HepG2 (cell line): ENCODE results near the gene STK24. TPM values are rescaled to one million over a fixed set of nuclear protein-coding genes. Genes with fewer than 3 reads are reported as not detected.

Experiments
- ATAC-seq: fragments of 200-7000 bp; cut with Tn5 transposase; 3 replicates; pipeline ENCODE4 v1.9.1; 2020; ENCODE audit warnings: mild to moderate bottlenecking, moderate library complexity
- BruUV-seq: library from RNA; stranded (reverse); fragments of 400-500 nt; replicated peaks from 2 replicates; lab custom pipeline; 2021; lab: Mats Ljungman, UMichigan
- CTCF ChIA-PET: fragments of 300-600 bp; formaldehyde crosslinking; extraction: SDS; loops from one replicate; lab custom pipeline; 2021; ENCODE audit warnings: low total read pairs, inconsistent platforms, low intra/inter-chr PET ratio; lab: Yijun Ruan, JAX
- POLR2A ChIA-PET: fragments of 350-600 bp; sonication (Branson Sonifier 250); formaldehyde crosslinking; loops from one replicate; lab custom pipeline; 2020; ENCODE audit warnings: antibody characterized with exemption, inconsistent platforms; lab: Yijun Ruan, JAX
- DNase-seq: peaks from one replicate; pipeline ENCODE4 v3.0.0-alpha.2; 2015; ENCODE audit warnings: low spot score
- FAIRE-seq: peaks from 3 replicates; lab custom pipeline; 2011; peaks lifted over from hg19 to GRCh38; lab: Jason Lieb, UNC
- H2AFZ ChIP-seq: one replicate; pipeline ENCODE4 v1.6.1; 2011; ENCODE audit warnings: low read length, inconsistent platforms
- H3K27ac ChIP-seq: fragments of 300-600 bp; 3 replicates; pipeline ENCODE4 v1.8.0; 2011; ENCODE audit warnings: mixed run types, mild to moderate bottlenecking, mixed read lengths, low read length, inconsistent platforms; ENCODE audit not compliant: insufficient read depth; ENCODE audit errors: extremely low read length
- H3K27me3 ChIP-seq, 2 experiments: fragments of 200-600 bp in 1 of 2; 2 replicates in 1 of 2; 3 replicates in 1 of 2; pipeline versions ENCODE4 v1.6.0 to v1.8.0; 2011; ENCODE audit warnings: low read length in 2 of 2, mild to moderate bottlenecking in 2 of 2, moderate library complexity in 2 of 2, inconsistent platforms in 1 of 2; ENCODE audit not compliant: insufficient read depth in 2 of 2, control insufficient read depth in 1 of 2
- H3K36me3 ChIP-seq, 2 experiments: fragments of 200-600 bp in 1 of 2; replicated peaks in 1 of 2; 2 replicates in 1 of 2; 3 replicates in 1 of 2; pipeline versions ENCODE4 v1.5.1 to v1.8.0; 2011; ENCODE audit warnings: low read length in 2 of 2, inconsistent platforms in 1 of 2; ENCODE audit not compliant: insufficient read depth in 2 of 2, control insufficient read depth in 1 of 2
- H3K4me1 ChIP-seq: 2 replicates; pipeline ENCODE4 v1.5.1; 2012; ENCODE audit warnings: low read length, inconsistent platforms; ENCODE audit not compliant: insufficient read depth
- H3K4me2 ChIP-seq: 2 replicates; pipeline ENCODE4 v1.6.0; 2011; ENCODE audit warnings: low read depth, low read length, inconsistent platforms
- H3K4me3 ChIP-seq, 3 experiments: fragments of 200-600 bp in 1 of 3; sonication (generic), shearing (Covaris generic) in 1 of 3; replicated peaks in 1 of 3; 2 replicates each; pipeline ENCODE4 v1.5.1; 2011 to 2016; ENCODE audit warnings: low read length in 3 of 3, inconsistent platforms in 2 of 3, low read depth in 2 of 3, mild to moderate bottlenecking in 2 of 3, control low read depth in 1 of 3, mixed read lengths in 1 of 3; ENCODE audit not compliant: insufficient read depth in 1 of 3
- H3K79me2 ChIP-seq: one replicate; pipeline ENCODE4 v1.6.1; 2011; ENCODE audit warnings: low read length, inconsistent platforms; ENCODE audit not compliant: insufficient read depth
- H3K9ac ChIP-seq: 2 replicates; pipeline ENCODE4 v1.6.0; 2011; ENCODE audit warnings: mild to moderate bottlenecking, low read depth, low read length, inconsistent platforms; ENCODE audit not compliant: insufficient read depth
- H3K9me3 ChIP-seq: 2 replicates; pipeline ENCODE4 v1.5.1; 2012; ENCODE audit warnings: mild to moderate bottlenecking, low read length
- H4K20me1 ChIP-seq: 2 replicates; pipeline ENCODE4 v1.6.0; 2011; ENCODE audit warnings: inconsistent platforms, mild to moderate bottlenecking, low read length, moderate library complexity; ENCODE audit not compliant: insufficient read depth
- AKAP8 ChIP-seq: sonication (generic); formaldehyde crosslinking; IDR thresholded peaks from 2 replicates; pipeline ENCODE4 v1.5.1; 2020; ENCODE audit warnings: mild to moderate bottlenecking, missing genetic modification reagents
- GTF3A ChIP-seq: sonication (generic); formaldehyde crosslinking; conservative IDR thresholded peaks from 2 replicates; pipeline ENCODE4 v1.4.0; 2020; ENCODE audit warnings: mild to moderate bottlenecking, missing genetic modification reagents
- ZFP36L1 ChIP-seq: sonication (generic); formaldehyde crosslinking; IDR thresholded peaks from 2 replicates; pipeline ENCODE4 v1.8.0; 2022; ENCODE audit warnings: mild to moderate bottlenecking, missing genetic modification reagents, moderate library complexity
- ZNF567 ChIP-seq: sonication (generic); formaldehyde crosslinking; IDR thresholded peaks from 2 replicates; pipeline ENCODE4 v1.8.1; 2023; ENCODE audit warnings: mild to moderate bottlenecking, missing genetic modification reagents, borderline replicate concordance
- WGBS: methylation state at CpG from one replicate; pipeline ENCODE4 v1.1.6; 2017; ENCODE audit warnings: low lambda C conversion rate; 5-methylcytosine and 5-hydroxymethylcytosine counted together
- in situ Hi-C: cut with HindIII; loops from 2 replicates; pipeline ENCODE4 v1.10.0; 2017; ENCODE audit warnings: low pct_unique_long_range_greater_than_20kb; ENCODE audit not compliant: extremely low pct_ligation_motif_present
- intact Hi-C: fragments of 100-400 bp; cut with micrococcal nuclease; formaldehyde crosslinking; loops from one replicate; pipeline ENCODE4 v1.10.0; 2022; ENCODE audit not compliant: unreplicated experiment
- polyA plus RNA-seq, 8 experiments: library from polyadenylated mRNA; depleted of rRNA in 3 of 8; stranded (reverse) in 7 of 8; unstranded in 1 of 8; fragments of >200 nt; fragmentation: Illumina TruSeq in 4 of 8; extraction: Trizol in 4 of 8; gene quantifications; 2 replicates each; pipeline versions ENCODE4 v1.2.1 to v1.2.3, GENCODE V29; 2011 to 2016; ENCODE audit warnings: low read depth in 4 of 8, missing spikeins in 1 of 8, mixed read lengths in 1 of 8; ENCODE audit not compliant: insufficient read depth in 1 of 8
- total RNA-seq, 5 experiments: library from RNA; depleted of rRNA; stranded (reverse); fragments of >200 nt; fragmentation: Illumina TruSeq; extraction: Trizol; gene quantifications; 2 replicates each; pipeline ENCODE4 v1.2.3, GENCODE V29; 2016; ENCODE audit warnings: low read depth in 1 of 5
- TF ChIP-seq, protein P1 (sequence below): sonication (generic); formaldehyde crosslinking; IDR thresholded peaks from 2 replicates; pipeline ENCODE4 v1.4.0; 2020; ENCODE audit warnings: mild to moderate bottlenecking, missing genetic modification reagents, borderline replicate concordance
- TF ChIP-seq, protein P2 (sequence below): sonication (generic); formaldehyde crosslinking; IDR thresholded peaks from 2 replicates; pipeline ENCODE4 v1.5.1; 2020; ENCODE audit warnings: mild to moderate bottlenecking, moderate library complexity, missing genetic modification reagents
- TF ChIP-seq, protein P3 (sequence below): sonication (generic); formaldehyde crosslinking; IDR thresholded peaks from 2 replicates; pipeline ENCODE4 v1.4.0; 2020; ENCODE audit warnings: mild to moderate bottlenecking, low read depth, missing genetic modification reagents
- TF ChIP-seq, protein P4 (sequence below): sonication (generic); formaldehyde crosslinking; IDR thresholded peaks from 2 replicates; pipeline ENCODE4 v1.4.0; 2020; ENCODE audit warnings: mild to moderate bottlenecking, missing genetic modification reagents

The STK24 gene
- total and polyA plus RNA-seq, 2 of the 13 experiments (the other 11 are each of a cell fraction or from before 2014, with no cell fraction given) = 51.3 to 73.0 TPM

DNA sequence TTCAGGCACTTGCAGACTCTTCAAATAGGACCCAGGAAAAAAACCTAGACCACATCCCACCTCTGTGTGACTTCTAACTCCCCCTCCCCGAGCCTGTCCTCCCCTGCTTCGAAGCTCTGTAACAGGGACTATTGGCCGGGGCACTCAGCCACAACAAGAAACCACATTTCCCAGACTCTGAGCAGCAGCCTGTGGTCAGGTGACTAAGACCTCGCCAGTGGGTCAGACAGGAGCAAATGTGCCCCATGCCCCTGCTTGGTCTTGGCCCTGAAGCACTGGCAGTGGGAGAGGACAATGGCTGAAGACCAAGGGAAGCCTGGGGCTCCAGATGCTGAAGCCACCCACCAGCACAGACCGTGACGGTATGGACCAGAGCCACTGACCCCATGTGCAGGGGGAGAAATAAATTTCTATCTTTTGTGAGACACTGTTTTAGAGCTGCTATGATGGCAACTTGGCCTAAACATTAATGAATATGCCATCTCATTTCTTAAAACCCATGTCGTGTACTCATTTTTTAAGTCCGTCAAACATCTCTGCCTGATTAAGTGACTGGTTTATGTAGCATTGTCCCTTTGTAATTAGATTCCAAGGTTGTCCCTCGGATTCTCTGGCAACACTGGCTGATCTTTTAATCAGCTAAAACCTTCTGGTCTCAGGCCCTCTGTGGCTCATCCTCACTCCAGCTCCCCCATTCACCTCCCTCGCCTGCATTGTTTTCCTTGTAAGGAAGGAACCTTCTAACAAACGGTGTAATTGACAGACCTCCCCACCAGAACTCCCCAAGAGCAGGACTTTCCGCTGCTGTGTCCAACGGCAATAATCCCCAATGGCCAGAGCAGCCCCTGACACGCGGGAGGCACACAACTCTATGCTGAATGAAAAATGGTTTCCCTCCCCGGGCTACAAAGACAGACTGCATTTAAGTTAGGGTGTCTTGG is 98.4 kb downstream of the STK24 start:
- intact Hi-C loops = no loop called here
- no peaks in the 10 kb centered on the region for H3K9me3 ChIP-seq
- H3K27me3 ChIP-seq = no peaks in the 10 kb centered on the region
- no peak for FAIRE-seq
- ChIA-PET POLR2A (no interaction called here), CTCF (no interaction called here)
- H4K20me1 ChIP-seq = peaks cover 24% of the 10 kb centered on the region; the same call in 1 of the 2 replicates
- H3K4me1 ChIP-seq = peaks cover 84% of the 10 kb centered on the region
- no peak for DNase-seq
- H3K9ac ChIP-seq = no peak overlapping the region
- 92% methylated on average over 15 of the region's 16 CpGs for WGBS
- in situ Hi-C loops = no loop called here
- H3K36me3 ChIP-seq = peaks cover 15 to 29% of the 10 kb centered on the region in 2 experiments; a peak in 4 of 5 replicates
- no peak for ATAC-seq
- H3K4me2 ChIP-seq = no peak overlapping the region
- H2AFZ ChIP-seq = no peak overlapping the region
- peaks cover 71% of the 10 kb centered on the region for H3K79me2 ChIP-seq
- no peak overlapping the region for H3K4me3 ChIP-seq
- BruUV-seq = no TSS peak
- H3K27ac ChIP-seq = peak overlapping the region; percentile 16
- TF ChIP-seq, protein P1, sequence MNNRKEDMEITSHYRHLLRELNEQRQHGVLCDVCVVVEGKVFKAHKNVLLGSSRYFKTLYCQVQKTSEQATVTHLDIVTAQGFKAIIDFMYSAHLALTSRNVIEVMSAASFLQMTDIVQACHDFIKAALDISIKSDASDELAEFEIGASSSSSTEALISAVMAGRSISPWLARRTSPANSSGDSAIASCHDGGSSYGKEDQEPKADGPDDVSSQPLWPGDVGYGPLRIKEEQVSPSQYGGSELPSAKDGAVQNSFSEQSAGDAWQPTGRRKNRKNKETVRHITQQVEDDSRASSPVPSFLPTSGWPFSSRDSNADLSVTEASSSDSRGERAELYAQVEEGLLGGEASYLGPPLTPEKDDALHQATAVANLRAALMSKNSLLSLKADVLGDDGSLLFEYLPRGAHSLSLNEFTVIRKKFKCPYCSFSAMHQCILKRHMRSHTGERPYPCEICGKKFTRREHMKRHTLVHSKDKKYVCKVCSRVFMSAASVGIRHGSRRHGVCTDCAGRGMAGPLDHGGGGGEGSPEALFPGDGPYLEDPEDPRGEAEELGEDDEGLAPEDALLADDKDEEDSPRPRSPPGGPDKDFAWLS = no peak
- TF ChIP-seq, protein P2, sequence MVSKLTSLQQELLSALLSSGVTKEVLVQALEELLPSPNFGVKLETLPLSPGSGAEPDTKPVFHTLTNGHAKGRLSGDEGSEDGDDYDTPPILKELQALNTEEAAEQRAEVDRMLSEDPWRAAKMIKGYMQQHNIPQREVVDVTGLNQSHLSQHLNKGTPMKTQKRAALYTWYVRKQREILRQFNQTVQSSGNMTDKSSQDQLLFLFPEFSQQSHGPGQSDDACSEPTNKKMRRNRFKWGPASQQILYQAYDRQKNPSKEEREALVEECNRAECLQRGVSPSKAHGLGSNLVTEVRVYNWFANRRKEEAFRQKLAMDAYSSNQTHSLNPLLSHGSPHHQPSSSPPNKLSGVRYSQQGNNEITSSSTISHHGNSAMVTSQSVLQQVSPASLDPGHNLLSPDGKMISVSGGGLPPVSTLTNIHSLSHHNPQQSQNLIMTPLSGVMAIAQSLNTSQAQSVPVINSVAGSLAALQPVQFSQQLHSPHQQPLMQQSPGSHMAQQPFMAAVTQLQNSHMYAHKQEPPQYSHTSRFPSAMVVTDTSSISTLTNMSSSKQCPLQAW (CRISPR knock-in tag) = no peak
- TF ChIP-seq GTF3A (CRISPR knock-in tag) (no peak), ZFP36L1 (CRISPR knock-in tag) (no peak), ZNF567 (CRISPR knock-in tag) (no peak), AKAP8 (CRISPR knock-in tag) (no peak)
- TF ChIP-seq, protein P3, sequence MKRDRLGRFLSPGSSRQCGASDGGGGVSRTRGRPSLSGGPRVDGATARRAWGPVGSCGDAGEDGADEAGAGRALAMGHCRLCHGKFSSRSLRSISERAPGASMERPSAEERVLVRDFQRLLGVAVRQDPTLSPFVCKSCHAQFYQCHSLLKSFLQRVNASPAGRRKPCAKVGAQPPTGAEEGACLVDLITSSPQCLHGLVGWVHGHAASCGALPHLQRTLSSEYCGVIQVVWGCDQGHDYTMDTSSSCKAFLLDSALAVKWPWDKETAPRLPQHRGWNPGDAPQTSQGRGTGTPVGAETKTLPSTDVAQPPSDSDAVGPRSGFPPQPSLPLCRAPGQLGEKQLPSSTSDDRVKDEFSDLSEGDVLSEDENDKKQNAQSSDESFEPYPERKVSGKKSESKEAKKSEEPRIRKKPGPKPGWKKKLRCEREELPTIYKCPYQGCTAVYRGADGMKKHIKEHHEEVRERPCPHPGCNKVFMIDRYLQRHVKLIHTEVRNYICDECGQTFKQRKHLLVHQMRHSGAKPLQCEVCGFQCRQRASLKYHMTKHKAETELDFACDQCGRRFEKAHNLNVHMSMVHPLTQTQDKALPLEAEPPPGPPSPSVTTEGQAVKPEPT = no peak
- TF ChIP-seq, protein P4, sequence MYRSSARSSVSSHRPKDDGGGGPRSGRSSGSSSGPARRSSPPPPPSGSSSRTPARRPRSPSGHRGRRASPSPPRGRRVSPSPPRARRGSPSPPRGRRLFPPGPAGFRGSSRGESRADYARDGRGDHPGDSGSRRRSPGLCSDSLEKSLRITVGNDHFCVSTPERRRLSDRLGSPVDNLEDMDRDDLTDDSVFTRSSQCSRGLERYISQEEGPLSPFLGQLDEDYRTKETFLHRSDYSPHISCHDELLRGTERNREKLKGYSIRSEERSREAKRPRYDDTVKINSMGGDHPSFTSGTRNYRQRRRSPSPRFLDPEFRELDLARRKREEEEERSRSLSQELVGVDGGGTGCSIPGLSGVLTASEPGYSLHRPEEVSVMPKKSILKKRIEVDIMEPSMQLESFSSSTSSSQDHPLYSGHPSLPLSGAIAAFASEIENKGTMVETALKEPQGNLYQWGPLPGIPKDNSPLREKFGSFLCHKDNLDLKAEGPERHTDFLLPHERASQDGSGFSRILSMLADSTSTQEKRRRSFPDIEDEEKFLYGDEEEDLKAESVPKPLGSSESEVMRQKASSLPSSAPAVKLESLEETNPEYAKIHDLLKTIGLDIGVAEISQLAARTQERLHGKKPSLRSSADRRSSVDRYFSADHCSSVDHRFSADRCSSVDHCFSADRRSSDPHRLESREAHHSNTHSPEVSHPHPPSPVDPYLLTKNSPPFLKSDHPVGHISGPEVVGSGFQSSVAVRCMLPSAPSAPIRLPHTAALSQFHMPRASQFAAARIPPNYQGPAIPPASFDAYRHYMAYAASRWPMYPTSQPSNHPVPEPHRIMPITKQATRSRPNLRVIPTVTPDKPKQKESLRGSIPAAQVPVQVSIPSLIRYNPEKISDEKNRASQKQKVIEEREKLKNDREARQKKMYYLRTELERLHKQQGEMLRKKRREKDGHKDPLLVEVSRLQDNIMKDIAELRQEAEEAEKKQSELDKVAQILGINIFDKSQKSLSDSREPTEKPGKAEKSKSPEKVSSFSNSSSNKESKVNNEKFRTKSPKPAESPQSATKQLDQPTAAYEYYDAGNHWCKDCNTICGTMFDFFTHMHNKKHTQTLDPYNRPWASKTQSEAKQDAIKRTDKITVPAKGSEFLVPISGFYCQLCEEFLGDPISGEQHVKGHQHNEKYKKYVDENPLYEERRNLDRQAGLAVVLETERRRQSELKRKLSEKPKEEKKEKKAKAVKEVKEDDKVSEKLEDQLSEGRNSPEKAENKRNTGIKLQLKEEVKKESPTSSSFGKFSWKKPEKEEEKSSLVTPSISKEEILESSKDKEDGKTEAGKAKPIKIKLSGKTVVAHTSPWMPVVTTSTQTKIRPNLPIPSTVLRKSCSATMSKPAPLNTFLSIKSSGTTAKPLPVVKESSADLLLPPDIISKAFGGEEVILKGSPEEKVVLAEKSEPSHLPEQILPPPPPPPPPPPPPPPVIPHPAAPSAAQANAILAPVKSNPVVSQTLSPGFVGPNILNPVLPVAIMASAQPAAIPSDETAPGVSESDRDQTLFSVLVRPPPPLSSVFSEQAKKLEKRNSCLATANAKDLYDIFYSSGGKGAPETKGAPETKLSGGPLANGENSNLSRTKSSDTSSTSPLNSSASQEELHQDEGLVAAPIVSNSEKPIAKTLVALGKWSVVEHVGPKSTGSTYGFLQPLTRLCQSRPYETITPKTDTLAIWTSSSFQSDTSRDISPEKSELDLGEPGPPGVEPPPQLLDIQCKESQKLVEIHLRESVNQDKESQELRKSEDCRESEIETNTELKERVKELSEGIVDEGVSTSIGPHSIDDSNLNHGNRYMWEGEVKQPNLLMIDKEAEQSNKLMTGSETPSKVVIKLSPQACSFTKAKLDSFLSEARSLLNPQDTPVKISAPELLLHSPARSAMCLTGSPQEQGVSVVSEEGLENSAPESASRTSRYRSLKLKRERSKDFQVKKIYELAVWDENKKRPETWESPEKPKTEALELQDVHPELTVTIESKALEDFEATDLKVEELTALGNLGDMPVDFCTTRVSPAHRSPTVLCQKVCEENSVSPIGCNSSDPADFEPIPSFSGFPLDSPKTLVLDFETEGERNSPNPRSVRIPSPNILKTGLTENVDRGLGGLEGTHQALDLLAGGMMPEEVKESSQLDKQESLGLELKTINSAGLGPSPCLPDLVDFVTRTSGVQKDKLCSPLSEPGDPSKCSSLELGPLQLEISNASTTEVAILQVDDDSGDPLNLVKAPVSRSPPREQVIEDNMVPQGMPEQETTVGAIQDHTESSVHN (CRISPR knock-in tag) = no peak
